NCI-H345 (cell line): ENCODE results near the gene ZYX.
A peak's percentile ranks its signal among the peaks of the same experiment; 100 is the strongest.
"Not testable (repeated sequence)": the region's sequence is repeated elsewhere in the genome, so short reads cannot be mapped to it uniquely, and the experiment has no call there.

Experiments
- DNase-seq: peaks from one replicate; lab custom pipeline; 2025; lab: John Stamatoyannopoulos, UW

ZYX gene

GRCh38 chr7:143418681-143419458 is 37.7 kb downstream of the ZYX start:
- DNase-seq: no peak

- peak; percentile 44 for DNase-seq
Observed at GRCh38 chr7:143419880-143420279, 38.7 kb downstream of the ZYX start.

GRCh38 chr7:143420624-143421023 is 39.5 kb downstream of the ZYX start:
- DNase-seq: not testable (repeated sequence)

DNA sequence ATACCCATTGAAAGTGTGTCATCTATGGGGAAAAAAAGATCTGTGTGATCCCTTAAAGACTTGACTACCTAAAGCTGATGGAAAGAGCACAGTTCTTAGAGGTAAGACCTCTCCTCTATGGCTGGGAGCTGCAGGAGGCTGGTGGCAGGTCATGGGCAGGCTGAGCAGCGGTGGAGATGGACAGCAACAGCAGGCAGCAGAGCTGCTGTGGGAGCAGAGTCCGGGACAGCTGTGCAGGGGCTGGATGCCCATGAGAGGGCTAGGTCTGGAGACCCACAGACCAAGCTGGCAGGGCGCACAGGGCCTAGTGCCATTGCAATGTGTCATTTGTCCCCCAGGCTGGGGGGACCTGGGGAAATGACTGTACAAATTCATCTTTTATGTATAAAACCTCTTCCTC is 40.9 kb downstream of the ZYX start:
- no peak for DNase-seq

- DNase-seq: not testable (repeated sequence)
Observed at GRCh38 chr7:143424476-143424875, 43.3 kb downstream of the ZYX start.

GRCh38 chr7:143426479-143427142 is 45.5 kb downstream of the ZYX start:
- no peak for DNase-seq

GRCh38 chr7:143429770-143430698 is 48.9 kb downstream of the ZYX start:
- no peak for DNase-seq

DNA sequence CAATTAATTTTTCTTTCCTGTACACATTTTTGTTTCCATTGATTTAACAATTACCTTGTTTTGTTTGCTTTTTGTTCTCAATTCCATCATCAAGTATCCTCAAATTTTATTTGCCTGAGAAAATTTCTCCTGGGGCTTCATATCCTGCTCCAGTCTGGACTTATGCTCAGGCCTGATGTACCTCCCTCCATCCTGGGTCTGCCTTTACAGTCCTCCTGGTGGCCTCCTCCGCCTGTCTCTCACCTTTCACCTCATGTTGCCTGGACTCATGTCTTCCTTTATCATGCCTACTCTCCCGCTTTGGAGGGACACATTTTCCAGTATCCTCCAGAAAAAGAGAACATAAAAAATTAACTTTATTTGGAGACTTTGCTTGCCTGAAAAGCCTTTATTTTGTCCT is 50.0 kb downstream of the ZYX start:
- DNase-seq: no peak

GRCh38 chr7:143433759-143434158 is 52.6 kb downstream of the ZYX start:
- DNase-seq: no peak

DNA sequence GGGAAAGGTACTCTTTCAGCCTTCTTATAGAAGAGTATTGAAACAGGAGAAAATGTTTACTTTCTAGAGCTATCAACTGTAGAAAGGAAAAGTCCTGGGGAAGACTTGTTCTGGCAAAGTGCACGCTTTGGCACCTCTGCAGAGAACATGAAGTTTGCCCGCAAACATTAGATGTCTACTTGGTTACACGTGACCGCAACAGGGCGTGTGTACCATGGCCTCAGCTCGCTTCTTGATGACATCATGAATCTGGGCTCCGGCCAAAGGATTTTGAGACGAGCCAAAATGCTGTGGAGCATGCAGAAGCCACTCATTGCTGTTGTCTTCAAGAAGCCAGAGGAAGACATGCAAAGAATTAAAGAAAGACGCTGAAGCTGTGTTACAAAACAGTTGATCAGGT is 53.5 kb downstream of the ZYX start:
- no peak for DNase-seq

GRCh38 chr7:143435266-143435665 is 54.1 kb downstream of the ZYX start:
- DNase-seq: no peak

- no peak for DNase-seq
Observed at GRCh38 chr7:143436325-143436946, 55.3 kb downstream of the ZYX start.

- no peak for DNase-seq
Observed at GRCh38 chr7:143437578-143437977, 56.4 kb downstream of the ZYX start.

DNA sequence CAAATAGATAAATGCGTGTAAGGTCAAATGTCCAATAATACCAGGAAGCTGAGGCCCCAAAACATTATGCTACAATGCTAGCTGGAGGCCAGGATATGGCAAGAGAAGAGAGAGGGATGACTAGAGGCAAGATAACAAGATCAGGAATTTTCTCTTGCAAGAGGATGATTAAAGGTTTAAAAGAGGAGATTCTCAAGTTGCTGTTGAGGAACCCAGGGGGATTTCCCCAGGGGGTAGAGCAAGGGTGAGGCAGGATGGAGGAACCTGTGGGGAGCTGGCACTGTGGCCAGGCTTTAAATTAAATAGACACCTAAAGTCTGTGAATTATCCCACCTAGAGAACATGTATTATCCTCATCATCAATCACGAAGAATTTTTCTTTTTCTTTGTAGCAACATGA is 58.7 kb downstream of the ZYX start:
- no peak for DNase-seq
